Spinal cord (tissue), 10 donors: Measurements from ENCODE around the gene RARB. TPM values are rescaled to one million over a fixed set of nuclear protein-coding genes. Genes with fewer than 3 reads are reported as not detected.

ENCODE experiments used
- DNase-seq, 6 donors: peaks; one replicate each; pipeline versions ENCODE4 v3.0.0 to v3.0.0-alpha.2; 2013 to 2015; ENCODE audit warnings: low spot score in 6 of 6, low read depth in 4 of 6
- H3K27ac ChIP-seq: one replicate; pipeline ENCODE4 v1.5.1; 2013; ENCODE audit warnings: low read depth, low read length, control low read depth
- H3K27me3 ChIP-seq: one replicate; pipeline ENCODE4 v1.6.1; 2013; ENCODE audit warnings: low read length; ENCODE audit not compliant: control insufficient read depth, insufficient read depth
- H3K36me3 ChIP-seq: one replicate; pipeline ENCODE4 v1.6.1; 2013; ENCODE audit warnings: low read length; ENCODE audit not compliant: control insufficient read depth, insufficient read depth
- H3K4me1 ChIP-seq: one replicate; pipeline ENCODE4 v1.6.1; 2013; ENCODE audit warnings: low read length; ENCODE audit not compliant: control insufficient read depth, insufficient read depth
- H3K4me3 ChIP-seq: one replicate; pipeline ENCODE4 v1.5.1; 2013; ENCODE audit warnings: low read depth, low read length, control low read depth
- H3K9me3 ChIP-seq: one replicate; pipeline ENCODE4 v1.6.1; 2013; ENCODE audit warnings: low read length; ENCODE audit not compliant: control insufficient read depth, insufficient read depth
- WGBS: methylation state at CpG from one replicate; pipeline ENCODE4 v1.1.5; 2013; ENCODE audit warnings: missing lambda C conversion rate; ENCODE audit not compliant: insufficient coverage; 5-methylcytosine and 5-hydroxymethylcytosine counted together
- polyA plus RNA-seq, 2 donors: library from polyadenylated mRNA; unstranded; fragments of 120-200 nt; gene quantifications; one replicate each; pipeline ENCODE4 v1.2.1, GENCODE V29; 2013; ENCODE audit not compliant: insufficient read length in 2 of 2
- total RNA-seq, 2 donors: library from RNA; depleted of rRNA in 1 of 2; stranded (reverse); fragments of 120-200 nt in 1 of 2; fragments of >200 nt in 1 of 2; gene quantifications; one replicate each; pipeline versions ENCODE4 v1.2.3 to v1.2.4, GENCODE V29; 2013 to 2014
- donor health status: healthy.

Gene RARB
- total and polyA plus RNA-seq, 4 donors: 11.7 to 43.8 (median 28.9) TPM

DNA sequence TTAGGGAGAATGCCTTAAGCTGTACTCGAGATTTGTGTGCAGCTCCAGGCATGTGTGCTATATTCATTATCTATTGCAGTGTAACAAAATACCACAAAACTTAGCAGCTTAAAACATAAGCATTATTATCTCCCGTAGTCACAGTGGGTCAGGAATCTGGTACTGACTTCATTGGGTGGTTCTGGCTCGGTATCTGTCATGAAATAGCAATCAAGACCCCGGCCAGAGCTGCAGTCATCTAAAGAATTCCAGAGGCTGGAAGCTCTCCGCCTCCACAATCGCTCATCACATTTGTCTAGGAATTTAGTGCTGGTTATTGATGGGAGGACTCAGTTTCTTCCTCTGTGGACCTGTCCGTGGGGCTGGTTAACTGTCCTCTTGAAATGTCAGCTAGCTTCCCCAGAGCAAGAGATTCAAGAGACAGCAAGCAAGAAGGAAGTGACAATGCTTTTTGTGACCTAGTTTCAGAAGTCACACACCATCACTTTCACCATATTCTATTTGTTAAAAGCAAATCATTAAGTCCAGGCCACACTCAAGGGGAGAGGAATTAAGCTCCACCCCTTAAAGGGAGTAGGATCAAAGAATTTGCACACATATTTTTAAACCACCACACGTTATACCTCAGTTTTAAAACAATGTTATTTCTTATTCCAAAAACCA, 160.5 kb downstream of the RARB start:
- Histone ChIP-seq H3K4me3 (no peak overlapping the region), H3K4me1 (no peaks in the 10 kb centered on the region), H3K27ac (no peak overlapping the region), H3K36me3 (no peaks in the 10 kb centered on the region), H3K9me3 (no peaks in the 10 kb centered on the region), H3K27me3 (no peaks in the 10 kb centered on the region)
- 94% methylated on average over 6 of the region's 8 CpGs for WGBS
- no peak for DNase-seq

DNA sequence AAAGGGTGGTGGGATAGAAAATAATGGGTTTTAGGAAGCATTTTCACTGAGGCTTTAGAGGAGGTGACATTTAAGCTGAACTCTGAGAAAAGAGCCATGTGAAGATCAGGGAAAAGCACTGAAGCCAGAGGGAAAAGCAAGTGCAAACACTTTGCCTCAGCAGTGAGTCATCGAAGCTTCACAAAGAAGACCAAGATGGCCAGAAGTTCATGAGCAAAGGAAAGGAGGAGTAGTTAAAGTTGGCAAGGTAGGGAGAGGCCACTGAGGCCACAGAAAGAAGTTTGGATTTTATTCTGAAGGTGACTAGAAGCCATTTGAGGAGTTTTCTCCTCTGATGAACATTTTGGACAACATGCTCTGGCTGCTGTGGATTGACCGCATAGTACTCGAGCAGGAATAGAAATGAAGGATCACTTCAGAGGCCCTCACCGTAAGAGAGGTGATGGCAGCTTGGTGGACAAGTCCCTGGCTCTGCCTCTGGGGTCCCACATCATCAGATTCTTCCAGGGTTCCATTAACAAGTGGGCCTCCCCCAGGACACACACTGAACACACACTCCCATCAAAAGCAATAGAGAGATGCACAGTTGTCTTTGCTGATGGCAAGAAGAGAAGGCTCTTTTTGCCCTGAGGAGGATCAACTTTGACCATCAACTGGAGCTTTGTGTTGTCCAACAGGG, 161.2 kb downstream of the RARB start:
- no peaks in the 10 kb centered on the region for H3K4me1 ChIP-seq
- no peaks in the 10 kb centered on the region for H3K27me3 ChIP-seq
- DNase-seq: no peak
- WGBS: 100% methylated on average over 4 of the region's 4 CpGs
- no peak overlapping the region for H3K4me3 ChIP-seq
- H3K9me3 ChIP-seq: no peaks in the 10 kb centered on the region
- H3K36me3 ChIP-seq: no peaks in the 10 kb centered on the region
- H3K27ac ChIP-seq: no peak overlapping the region

- no peaks in the 10 kb centered on the region for H3K4me1 ChIP-seq
- no peaks in the 10 kb centered on the region for H3K36me3 ChIP-seq
- no peak overlapping the region for H3K4me3 ChIP-seq
- H3K27me3 ChIP-seq: no peaks in the 10 kb centered on the region
- DNase-seq: no peak
- 71% methylated on average over 3 of the region's 8 CpGs for WGBS
- no peaks in the 10 kb centered on the region for H3K9me3 ChIP-seq
- H3K27ac ChIP-seq: no peak overlapping the region
These were observed 161.8 kb downstream of the RARB start for GRCh38 chr3:25589783-25590258.

DNA sequence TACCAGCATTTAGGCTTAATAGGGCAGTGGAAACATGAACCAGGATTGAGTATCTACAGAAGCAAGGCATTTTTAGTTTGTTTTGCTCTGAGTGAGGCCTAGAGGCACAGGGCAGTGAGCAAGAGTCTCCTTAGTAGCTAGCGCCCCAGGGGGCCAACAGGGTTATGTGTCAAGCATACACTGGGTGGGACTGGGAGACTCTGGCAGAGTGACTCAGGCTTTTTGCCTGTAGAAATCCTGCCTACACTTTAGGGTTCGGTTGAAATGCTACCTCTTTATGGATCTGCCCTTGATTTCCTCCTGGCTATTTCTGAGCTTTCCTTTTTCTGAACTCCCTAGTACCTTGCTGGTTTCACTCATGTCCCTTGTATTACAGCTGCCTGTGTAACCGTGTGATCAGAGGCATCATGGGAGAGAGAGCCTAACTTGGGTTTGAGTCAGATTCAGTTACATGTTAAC, 164.5 kb downstream of the RARB start:
- peak in 1 of 6 donors; percentile 20 for DNase-seq
- Histone ChIP-seq H3K4me3 (no peak overlapping the region), H3K4me1 (no peaks in the 10 kb centered on the region), H3K27ac (no peak overlapping the region), H3K36me3 (no peaks in the 10 kb centered on the region), H3K27me3 (no peaks in the 10 kb centered on the region), H3K9me3 (no peaks in the 10 kb centered on the region)
- WGBS: 91% methylated on average over 2 of the region's 3 CpGs

DNA sequence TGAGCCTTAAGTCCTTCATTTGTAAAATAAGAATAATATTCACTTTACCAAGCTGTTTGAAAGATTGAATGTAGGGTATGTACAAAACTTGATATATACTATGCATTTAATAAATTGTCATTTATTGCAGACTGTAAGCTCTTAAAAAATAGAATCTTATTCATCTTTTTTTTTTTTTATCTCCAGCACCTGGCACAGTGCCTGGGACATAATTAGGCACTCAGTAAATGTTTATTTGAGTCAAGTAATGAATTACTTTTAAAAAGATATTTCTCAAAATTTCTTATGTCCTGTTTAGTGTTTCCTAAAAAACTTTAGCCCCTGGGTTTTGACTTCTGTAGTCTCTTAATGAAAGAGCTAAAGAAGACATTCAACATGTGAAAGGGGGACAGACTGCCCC, 164.9 kb downstream of the RARB start:
- Histone ChIP-seq H3K4me3 (no peak overlapping the region), H3K27ac (no peak overlapping the region), H3K36me3 (no peaks in the 10 kb centered on the region), H3K27me3 (no peaks in the 10 kb centered on the region), H3K4me1 (no peaks in the 10 kb centered on the region), H3K9me3 (no peaks in the 10 kb centered on the region)
- DNase-seq: no peak

GRCh38 chr3:25594007-25594502, 166.0 kb downstream of the RARB start:
- no CpG with 5 or more reads among the region's 1 CpG for WGBS
- Histone ChIP-seq H3K4me3 (no peak overlapping the region), H3K9me3 (no peaks in the 10 kb centered on the region), H3K27me3 (no peaks in the 10 kb centered on the region), H3K27ac (no peak overlapping the region), H3K4me1 (no peaks in the 10 kb centered on the region), H3K36me3 (no peaks in the 10 kb centered on the region)
- DNase-seq: peak; percentile 45 to 91 (median 56)

- Histone ChIP-seq H3K27me3 (no peaks in the 10 kb centered on the region), H3K4me1 (no peaks in the 10 kb centered on the region), H3K4me3 (no peak overlapping the region), H3K27ac (no peak overlapping the region), H3K36me3 (no peaks in the 10 kb centered on the region), H3K9me3 (no peaks in the 10 kb centered on the region)
- no peak for DNase-seq
- no CpG with 5 or more reads among the region's 1 CpG for WGBS
These were observed 169.6 kb downstream of the RARB start for GRCh38 chr3:25597535-25598101.

DNA sequence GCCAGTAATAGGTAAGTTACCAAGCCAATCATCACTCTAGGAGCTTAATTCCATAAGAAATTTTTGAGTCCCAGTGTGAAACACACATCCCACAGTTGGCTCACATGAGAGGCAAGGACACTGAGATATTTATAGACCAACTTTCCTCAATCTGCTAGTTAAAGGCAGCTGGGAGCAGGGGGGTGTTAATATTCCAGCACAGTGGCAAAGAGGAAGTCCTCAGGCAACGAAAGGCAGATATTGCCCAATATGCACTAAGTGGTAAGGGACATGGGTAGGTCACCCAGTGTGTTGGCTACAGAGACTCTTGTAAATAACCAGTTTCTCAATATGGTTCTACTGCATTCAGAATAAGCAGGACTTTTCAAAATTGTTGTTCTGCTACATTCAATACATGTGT, 175.6 kb downstream of the RARB start:
- H3K9me3 ChIP-seq: no peaks in the 10 kb centered on the region

DNA sequence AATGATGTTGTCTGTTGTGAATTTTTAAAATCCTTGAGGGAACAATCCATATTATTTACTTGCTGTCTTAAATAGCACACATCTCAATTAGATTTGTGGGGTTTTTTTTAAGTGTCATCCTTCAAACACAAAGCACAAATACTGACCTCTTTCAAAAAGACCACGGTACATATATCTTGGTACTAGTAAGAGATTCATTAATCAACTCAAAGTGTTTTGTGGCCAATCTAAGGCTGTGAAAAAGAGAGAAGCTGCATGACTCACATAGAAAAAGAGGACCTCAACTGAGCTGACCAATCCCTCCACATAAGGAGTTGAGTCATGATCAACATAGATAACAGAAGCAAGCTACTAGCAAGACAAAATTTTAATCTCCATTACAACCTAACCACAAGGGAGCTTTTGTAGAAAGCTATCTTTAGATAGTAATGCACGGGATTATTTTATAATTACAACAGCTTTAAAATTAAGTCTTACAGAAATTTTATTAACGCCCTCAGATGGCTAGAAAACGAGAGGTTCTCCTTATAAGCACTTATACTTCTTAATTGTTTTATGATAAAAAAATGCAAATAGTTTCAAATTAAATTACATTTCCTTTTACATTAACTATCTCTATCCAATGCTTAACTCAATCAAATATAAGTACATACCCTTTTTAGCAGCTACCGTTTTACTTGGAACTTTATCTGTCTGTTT, 176.2 kb downstream of the RARB start:
- Histone ChIP-seq H3K27me3 (no peaks in the 10 kb centered on the region), H3K36me3 (peaks cover 3% of the 10 kb centered on the region), H3K27ac (no peak overlapping the region), H3K4me1 (no peaks in the 10 kb centered on the region), H3K9me3 (no peaks in the 10 kb centered on the region), H3K4me3 (no peak overlapping the region)
- no CpG with 5 or more reads among the region's 5 CpGs for WGBS
- peak in 1 of 6 donors; percentile 48 for DNase-seq

More for the DNA sequence above, 175.6 kb downstream of the RARB start:
- Histone ChIP-seq H3K4me1 (no peaks in the 10 kb centered on the region), H3K4me3 (no peak overlapping the region), H3K36me3 (peaks cover 3% of the 10 kb centered on the region), H3K27ac (no peak overlapping the region), H3K27me3 (no peaks in the 10 kb centered on the region)
- DNase-seq: no peak
- no CpG with 5 or more reads among the region's 1 CpG for WGBS
